ENCODE data around the gene NIT1.

NIT1 gene

DNA sequence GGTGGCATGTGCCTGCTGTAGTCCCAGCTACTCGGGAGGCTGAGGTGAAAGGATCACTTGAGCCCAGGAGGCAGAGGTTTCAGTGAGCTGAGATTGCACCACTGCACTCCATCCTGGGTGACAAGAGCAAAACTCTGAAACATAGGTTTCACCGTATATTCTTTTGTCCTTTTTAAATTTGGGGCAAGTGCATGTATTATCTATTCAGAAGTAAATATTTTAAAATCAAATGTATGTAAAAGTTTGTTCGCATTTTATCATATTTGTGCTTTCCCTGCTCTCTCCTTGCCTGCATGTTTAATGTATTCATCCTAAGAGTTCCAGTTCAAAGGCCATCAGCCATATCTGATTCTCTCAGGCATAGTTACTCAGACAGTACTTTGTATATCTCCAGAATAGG lies 27.9 kb downstream of the NIT1 start:
- DNase-seq (ENCODE audit: low read depth in 2 of 3, low spot score in 2 of 3), result no peak

DNA sequence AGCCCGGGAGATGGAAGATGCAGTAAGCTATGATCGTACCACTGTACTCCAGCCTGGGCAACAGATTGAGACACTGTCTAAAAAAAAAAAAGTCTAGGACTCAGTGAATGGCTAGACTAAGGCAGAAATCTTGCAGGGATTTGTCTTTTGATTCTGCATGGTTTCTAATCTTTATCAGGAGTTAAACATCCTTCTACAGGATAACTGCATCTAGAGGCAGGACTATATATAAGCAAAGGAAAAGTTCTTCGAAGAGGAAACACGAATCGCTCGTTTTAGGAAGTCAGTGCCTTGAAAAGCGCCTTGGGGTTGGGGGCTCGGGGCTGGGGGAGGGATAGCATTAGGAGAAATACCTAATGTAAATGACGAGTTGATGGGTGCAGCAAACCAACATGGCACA lies 35.3 kb downstream of the NIT1 start:
- no peak for DNase-seq (ENCODE audit: low read depth in 2 of 3, low spot score in 2 of 3)

DNA sequence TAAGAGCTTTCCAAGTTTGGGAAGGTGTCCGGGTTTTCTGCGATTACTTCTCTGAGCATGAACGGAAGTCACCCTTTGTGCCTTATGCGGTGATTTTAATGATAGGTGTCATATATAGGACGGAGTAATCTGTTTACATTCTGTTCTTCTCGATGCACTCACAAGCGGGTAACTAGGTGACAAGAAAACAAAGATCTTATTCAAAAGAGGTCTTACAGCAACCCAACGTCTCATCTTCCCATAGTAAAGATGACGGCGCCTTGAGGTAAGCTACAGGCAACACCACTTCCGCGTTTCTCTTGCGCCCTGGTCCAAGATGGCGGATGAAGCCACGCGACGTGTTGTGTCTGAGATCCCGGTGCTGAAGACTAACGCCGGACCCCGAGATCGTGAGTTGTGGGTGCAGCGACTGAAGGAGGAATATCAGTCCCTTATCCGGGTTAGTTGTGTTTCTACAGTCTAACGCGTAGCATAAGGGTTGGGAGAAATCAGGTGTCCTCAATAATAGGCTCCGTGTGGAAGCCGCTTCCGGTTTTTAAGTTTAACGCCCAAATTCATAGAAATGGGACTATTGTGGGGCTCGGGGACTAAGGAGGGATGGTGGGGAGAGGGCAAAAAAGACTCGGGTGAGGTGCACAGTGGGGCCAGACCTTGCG lies 35.9 kb downstream of the NIT1 start, which contains the start of gene UFC1:
Gene UFC1, plus strand, starts transcription at position 297 of the 656 bp plus-strand sequence. Its CDS starts 20 bp downstream, at position 317.
- DNase-seq (ENCODE audit: low read depth in 2 of 3, low spot score in 2 of 3), result peak; percentile 52 to 62 (median 56)

DNA sequence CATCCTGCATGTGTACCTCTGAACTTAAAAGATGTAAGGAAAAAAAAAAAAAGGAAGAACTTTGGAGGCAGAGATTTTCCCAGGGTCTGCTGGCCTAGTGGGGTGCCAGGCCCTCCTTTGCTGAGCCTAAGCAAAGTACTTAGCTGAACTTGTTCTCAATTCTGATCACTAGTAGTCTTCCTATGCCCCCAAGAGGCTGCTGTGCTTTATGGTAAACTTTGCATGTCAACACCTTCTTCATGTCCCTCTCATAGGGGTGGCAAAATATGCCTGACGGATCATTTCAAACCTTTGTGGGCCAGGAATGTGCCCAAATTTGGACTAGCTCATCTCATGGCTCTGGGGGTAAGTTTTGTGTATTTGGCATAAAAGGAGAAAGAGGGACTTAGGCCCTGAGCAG lies 40.0 kb downstream of the NIT1 start:
- DNase-seq (ENCODE audit: low read depth in 2 of 3, low spot score in 2 of 3), result no peak

DNA sequence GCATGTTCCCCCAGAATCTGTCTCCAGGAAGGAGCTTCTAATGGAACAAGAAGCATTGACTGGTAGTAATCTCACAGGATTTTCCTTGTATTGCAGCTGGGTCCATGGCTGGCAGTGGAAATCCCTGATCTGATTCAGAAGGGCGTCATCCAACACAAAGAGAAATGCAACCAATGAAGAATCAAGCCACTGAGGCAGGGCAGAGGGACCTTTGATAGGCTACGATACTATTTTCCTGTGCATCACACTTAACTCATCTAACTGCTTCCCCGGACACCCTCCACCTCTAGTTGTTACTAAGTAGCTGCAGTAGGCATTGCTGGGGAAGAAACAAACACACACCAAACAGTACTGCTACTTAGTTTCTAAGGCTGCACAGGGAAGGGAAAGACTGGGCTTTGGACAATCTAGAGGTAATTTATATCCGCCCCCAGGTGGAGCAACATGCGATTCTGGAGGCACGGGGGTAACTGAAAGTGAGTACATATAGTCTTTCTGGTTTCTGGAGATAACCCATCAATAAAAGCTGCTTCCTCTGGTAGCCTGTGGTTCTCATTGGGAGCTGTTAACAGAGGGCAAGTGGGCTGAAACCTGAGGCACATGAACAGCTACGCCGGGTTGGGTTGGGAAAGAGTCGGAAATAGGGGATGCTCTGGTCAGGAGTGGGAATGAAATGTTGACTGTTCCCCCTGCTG lies 40.6 kb downstream of the NIT1 start:
- DNase-seq (ENCODE audit: low read depth in 2 of 3, low spot score in 2 of 3), result no peak

DNA sequence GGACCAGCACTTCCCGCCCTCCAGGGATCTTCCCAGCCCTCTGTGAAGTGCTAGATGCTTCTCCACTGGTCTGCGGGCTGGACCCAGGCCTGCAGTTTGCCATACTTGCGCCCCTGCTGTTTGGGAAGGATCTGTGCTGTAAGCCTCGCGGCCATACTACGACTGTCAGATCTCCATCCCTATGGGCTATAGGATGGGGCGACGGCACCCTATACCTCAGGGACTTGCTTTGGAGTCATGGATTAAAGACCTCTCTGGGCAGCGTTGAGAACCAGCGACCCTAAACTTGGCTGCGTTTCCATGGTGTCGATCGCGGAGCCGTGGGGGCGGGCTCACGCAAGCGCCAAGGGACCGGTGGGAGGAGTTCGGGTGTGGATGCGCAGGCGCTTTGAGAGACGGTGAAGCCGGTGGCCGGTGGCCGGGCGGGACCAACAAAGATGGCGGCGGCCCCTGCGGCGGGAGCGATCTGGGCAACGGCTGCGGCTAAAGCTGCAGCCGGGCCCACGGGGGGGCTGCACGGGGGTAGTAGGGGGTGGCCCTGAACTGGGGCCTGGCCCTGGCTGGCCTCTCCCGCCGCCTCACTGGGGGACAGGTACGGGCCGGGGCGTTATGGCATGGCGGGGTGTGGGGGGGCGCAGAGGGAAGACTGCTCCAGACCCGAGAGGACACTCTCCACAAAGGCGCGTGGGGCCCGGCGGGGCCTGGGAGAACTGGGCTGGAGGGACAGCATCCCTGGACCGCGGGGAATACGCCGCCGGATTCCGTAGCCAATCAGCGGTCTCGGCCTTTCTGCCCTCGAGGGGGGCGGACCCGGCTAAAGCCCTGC lies 41.4 kb downstream of the NIT1 start, which contains the start of gene USP21:
Gene USP21, plus strand, starts transcription at position 414 of the 826 bp plus-strand sequence. CDS start 1,141 bp downstream, outside the sequence.
- peak; percentile 76 to 83 (median 81) for DNase-seq (ENCODE audit: low read depth in 2 of 3, low spot score in 2 of 3)

GRCh38 chr1:161159913-161160243 lies 42.0 kb downstream of the NIT1 start:
- no peak for DNase-seq (ENCODE audit: low read depth in 2 of 3, low spot score in 2 of 3)

DNA sequence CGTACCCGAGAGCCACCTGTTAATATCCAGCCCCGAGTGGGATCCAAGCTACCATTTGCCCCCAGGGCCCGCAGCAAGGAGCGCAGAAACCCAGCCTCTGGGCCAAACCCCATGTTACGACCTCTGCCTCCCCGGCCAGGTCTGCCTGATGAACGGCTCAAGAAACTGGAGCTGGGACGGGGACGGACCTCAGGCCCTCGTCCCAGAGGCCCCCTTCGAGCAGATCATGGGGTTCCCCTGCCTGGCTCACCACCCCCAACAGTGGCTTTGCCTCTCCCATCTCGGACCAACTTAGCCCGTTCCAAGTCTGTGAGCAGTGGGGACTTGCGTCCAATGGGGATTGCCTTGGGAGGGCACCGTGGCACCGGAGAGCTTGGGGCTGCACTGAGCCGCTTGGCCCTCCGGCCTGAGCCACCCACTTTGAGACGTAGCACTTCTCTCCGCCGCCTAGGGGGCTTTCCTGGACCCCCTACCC lies 42.8 kb downstream of the NIT1 start:
- no peak for DNase-seq (ENCODE audit: low read depth in 2 of 3, low spot score in 2 of 3)

DNA sequence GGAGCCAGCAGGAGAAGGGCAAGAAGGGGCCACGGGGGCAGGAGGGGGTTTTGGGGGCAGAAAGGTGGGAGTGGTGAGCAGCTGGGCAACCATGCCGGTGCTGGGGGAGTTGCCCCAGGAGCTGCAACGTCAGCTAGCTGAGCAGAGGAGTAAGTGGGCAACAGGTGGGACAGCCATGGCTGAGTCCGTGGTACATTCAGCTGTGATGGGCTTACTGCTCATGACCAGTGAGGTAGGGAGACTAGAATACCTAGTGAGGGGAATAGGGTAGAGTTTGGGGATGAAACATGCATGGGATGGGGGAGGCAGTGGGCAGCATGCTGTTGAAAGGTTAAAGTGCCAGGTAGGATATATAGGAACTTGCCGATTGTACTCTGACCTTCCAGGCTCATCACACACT lies 43.7 kb downstream of the NIT1 start:
- no peak for DNase-seq (ENCODE audit: low read depth in 2 of 3, low spot score in 2 of 3)

DNA sequence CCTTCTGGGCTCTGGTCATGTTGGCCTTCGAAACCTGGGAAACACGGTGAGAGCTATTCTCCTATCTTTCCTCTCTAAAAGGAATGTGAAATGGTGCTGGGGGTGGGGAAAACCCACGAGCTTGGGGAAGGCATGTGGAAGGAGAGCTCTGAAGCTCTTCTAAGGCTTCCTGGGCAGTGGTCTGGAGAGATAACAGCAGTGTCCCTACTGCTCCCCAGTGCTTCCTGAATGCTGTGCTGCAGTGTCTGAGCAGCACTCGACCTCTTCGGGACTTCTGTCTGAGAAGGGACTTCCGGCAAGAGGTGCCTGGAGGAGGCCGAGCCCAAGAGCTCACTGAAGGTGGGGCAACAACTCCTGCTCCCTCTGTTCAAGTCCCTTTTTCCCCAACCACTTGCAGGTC lies 44.1 kb downstream of the NIT1 start:
- DNase-seq (ENCODE audit: low read depth in 2 of 3, low spot score in 2 of 3), result no peak

DNA sequence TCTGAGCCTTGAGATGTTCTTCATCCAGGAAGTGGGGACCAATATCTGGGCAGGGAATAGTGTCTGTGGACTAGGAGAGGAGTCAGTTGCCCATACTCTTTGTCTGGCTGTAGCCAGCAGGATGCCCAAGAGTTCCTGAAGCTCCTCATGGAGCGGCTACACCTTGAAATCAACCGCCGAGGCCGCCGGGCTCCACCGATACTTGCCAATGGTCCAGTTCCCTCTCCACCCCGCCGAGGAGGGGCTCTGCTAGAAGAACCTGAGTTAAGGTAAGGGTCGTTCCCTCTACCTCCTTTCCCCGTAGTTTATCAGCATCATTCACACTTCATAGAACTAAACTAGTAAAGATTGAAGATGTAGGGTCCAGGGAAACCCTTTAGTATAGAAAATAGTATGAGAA lies 44.9 kb downstream of the NIT1 start:
- DNase-seq (ENCODE audit: low read depth in 2 of 3, low spot score in 2 of 3), result no peak

DNA sequence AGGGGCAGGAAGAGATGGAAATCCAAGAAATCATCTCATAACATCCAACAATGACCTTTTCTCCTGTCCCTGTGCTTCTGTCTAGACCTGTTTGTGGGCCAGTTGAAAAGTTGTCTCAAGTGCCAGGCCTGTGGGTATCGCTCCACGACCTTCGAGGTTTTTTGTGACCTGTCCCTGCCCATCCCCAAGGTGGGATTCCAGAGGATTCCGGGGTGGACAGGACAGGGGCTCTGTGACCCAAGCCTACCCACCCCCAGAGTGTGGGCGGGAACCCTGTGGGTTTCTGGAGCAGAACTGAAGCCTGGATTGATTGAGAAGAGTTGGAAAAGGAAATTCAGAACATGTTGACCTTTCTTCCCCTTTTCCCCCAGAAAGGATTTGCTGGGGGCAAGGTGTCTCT lies 45.9 kb downstream of the NIT1 start:
- DNase-seq (ENCODE audit: low read depth in 2 of 3, low spot score in 2 of 3), result no peak

DNA sequence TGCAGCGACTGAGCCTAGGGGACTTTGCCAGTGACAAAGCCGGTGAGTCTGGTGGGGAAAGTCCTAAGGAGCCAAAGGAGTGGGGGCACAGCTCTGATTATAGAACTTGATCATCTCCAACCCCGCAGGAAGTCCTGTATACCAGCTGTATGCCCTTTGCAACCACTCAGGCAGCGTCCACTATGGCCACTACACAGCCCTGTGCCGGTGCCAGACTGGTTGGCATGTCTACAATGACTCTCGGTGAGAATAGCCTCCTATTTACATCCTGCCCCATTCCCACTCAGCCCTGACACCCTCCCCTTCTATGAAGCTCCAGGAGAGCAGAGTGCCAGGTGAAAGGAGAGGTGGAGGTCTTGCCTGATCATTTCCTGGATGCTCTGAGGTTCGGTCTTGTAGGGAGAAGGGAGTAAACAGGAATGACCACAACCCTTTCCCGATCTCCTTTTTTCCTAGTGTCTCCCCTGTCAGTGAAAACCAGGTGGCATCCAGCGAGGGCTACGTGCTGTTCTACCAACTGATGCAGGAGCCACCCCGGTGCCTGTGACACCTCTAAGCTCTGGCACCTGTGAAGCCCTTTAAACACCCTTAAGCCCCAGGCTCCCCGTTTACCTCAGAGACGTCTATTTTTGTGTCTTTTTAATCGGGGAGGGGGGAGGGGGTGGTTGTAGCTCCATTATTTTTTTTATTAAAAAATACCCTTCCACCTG lies 47.2 kb downstream of the NIT1 start:
- no peak for DNase-seq (ENCODE audit: low read depth in 2 of 3, low spot score in 2 of 3)

- peak; percentile 77 to 82 (median 78) for DNase-seq (ENCODE audit: low read depth in 2 of 3, low spot score in 2 of 3)
Measured at GRCh38 chr1:161165742-161166668, 48.1 kb downstream of the NIT1 start, which contains the start of gene PPOX. TSS of gene PPOX (plus strand) at chr1:161166426. CDS start at chr1:161166848, 422 bp downstream.

DNA sequence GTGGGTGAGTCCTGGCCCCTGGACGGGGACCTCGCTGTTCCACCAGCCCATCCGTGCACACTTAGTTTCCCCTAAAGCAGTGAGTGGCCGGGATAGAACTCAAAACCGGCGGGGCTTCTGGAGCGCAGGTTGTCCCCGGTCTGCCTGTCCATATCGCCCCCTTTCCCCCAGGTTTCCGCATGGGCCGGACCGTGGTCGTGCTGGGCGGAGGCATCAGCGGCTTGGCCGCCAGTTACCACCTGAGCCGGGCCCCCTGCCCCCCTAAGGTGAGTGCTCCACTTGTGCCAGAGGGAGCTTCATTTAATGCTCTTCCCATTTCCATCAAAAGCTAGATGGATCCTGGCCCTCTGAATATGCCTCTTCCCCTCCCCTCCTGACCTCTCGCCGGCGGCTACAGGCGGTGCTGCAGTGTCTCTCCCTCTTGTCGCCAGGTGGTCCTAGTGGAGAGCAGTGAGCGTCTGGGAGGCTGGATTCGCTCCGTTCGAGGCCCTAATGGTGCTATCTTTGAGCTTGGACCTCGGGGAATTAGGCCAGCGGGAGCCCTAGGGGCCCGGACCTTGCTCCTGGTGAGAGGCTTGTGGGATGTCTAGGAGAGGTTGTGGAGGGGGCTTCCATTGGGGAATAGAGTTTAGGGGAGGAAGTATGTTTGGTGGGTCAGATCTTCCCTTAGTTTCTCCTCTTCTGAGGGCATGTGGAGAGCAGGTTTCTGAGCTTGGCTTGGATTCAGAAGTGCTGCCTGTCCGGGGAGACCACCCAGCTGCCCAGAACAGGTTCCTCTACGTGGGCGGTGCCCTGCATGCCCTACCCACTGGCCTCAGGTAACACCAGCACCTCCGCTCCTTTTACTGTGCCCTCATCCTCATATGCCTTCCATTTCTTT lies 49.0 kb downstream of the NIT1 start:
- DNase-seq (ENCODE audit: low read depth in 2 of 3, low spot score in 2 of 3), result no peak

- DNase-seq (ENCODE audit: low read depth in 2 of 3, low spot score in 2 of 3), result no peak
Measured at GRCh38 chr1:161168906-161169305, 51.0 kb downstream of the NIT1 start.
